Measurements from ENCODE around the gene HDAC4.

The HDAC4 gene

DNA sequence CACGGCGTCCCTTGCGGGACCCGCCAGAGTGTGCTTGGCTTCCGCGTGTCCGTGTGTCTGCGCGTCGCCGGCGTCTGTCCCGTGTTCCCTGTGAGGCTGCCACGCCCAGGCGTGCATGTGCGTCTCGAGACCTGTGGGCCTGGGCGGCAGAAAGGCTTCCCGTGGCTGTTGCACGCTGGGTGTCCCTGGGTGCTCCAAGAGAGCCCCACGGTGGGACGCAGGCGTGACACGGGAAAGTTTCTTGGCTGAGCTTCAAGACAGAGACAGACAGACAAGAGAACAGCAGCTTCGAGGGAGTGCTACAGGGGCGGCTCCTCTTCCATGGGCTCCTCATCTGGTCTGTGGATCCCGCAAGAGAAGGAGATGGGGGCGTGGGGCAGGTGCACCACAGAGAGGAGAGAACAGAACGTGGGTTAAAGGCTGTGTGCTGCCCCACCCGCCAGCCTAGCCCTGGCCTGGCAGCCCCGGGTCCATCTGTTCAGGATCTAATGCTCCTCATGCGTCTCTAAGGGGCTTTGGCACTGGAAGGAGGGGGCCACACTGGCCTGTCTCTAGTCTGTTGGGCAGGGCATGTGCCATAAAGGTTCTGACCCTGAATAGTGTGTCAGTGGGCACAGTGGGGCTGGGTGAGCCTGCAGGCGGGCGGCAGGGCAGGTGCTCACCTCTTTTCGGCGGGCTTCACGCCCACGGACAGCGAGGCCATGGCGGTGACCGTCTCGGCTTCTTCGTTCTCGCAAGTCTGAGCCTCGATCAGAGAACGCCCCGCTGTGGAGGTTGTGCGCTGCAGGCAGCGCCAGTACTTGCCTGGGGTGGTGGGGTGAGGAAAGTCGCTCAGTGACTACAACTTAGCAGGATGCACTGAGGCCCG is 347.8 kb downstream of the HDAC4 start:
- no peak for TF ChIP-seq HDGF (IDR thresholded peaks at IDR 0.05; ENCODE audit: borderline replicate concordance)
- no peak for TF ChIP-seq BHLHE40 (IDR thresholded peaks at IDR 0.05; ENCODE audit: borderline replicate concordance)
- no peak for TF ChIP-seq L3MBTL2 (conservative IDR thresholded peaks at IDR 0.05)
- ChIA-PET POLR2A (no interaction called here), CTCF (no interaction called here)
- DNase-seq (ENCODE audit: extremely low spot score): no peak

DNA sequence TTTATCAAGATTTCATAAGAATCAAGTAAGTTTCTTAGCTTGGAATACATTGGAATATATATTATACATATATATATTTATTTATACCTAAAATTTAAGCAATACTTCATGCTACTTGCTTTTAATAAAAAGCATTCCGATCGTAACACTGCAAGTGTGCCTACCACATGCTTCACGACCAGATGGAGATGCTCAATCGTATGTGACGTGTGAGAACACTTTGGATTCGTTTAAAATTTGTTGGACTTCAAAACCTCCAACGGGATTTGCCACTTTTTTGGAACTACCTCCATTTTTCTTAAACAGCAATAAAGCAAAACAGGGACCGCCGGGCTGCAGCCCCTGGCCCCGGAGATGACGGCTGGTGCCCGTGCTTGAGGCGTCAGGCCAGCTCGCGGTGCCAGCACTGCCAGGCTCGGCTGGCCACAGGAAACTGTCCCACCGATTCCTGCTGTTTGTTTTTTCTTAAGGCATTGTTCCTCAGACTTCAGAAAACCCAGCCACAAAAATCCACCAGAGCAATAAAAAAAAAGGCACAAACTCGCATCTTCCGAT is 348.9 kb downstream of the HDAC4 start:
- ChIA-PET POLR2A (no interaction called here), CTCF (no interaction called here)
- DNase-seq (ENCODE audit: extremely low spot score): no peak
- TF ChIP-seq SP1 (IDR thresholded peaks at IDR 0.05) (no peak), FOXM1 (IDR thresholded peaks at IDR 0.05; ENCODE audit: borderline replicate concordance) (no peak), BHLHE40 (IDR thresholded peaks at IDR 0.05; ENCODE audit: borderline replicate concordance) (no peak), CTBP1 (IDR thresholded peaks at IDR 0.05; ENCODE audit: borderline replicate concordance) (no peak), SUZ12 (IDR thresholded peaks at IDR 0.05) (no peak), HDGF (IDR thresholded peaks at IDR 0.05; ENCODE audit: borderline replicate concordance) (no peak)
- TF ChIP-seq, protein P1, sequence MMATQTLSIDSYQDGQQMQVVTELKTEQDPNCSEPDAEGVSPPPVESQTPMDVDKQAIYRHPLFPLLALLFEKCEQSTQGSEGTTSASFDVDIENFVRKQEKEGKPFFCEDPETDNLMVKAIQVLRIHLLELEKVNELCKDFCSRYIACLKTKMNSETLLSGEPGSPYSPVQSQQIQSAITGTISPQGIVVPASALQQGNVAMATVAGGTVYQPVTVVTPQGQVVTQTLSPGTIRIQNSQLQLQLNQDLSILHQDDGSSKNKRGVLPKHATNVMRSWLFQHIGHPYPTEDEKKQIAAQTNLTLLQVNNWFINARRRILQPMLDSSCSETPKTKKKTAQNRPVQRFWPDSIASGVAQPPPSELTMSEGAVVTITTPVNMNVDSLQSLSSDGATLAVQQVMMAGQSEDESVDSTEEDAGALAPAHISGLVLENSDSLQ (IDR thresholded peaks at IDR 0.05): no peak

DNA sequence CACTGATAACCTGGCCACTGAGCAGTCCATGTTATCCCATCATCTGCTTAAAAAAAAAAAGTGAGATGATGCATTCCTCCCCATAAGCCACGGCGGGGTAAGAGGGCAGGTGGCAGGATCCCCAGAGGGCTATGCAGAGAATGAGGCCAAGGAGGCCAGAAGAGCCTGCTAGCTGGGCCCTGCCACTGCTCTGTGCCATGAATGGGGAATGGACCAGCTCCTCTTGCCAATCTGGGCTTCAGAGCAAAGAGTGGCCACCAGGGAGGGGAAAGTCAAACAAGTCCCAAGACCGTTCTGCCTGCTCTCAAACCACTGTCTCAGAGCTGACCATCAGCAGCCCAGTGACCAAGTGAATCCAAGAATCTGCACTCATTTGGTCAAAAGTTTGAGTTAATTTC is 350.6 kb downstream of the HDAC4 start:
- TF ChIP-seq CTBP1 (IDR thresholded peaks at IDR 0.05; ENCODE audit: borderline replicate concordance): no peak
- TF ChIP-seq BHLHE40 (IDR thresholded peaks at IDR 0.05; ENCODE audit: borderline replicate concordance): no peak
- TF ChIP-seq SUZ12 (IDR thresholded peaks at IDR 0.05): no peak
- TF ChIP-seq NFRKB (IDR thresholded peaks at IDR 0.05): no peak
- TF ChIP-seq FOXK2 (IDR thresholded peaks at IDR 0.05): no peak
- TF ChIP-seq ARNT (IDR thresholded peaks at IDR 0.05): no peak
- no peak for TF ChIP-seq SP1 (IDR thresholded peaks at IDR 0.05)
- TF ChIP-seq TARDBP (IDR thresholded peaks at IDR 0.05): no peak
- TF ChIP-seq HDGF (IDR thresholded peaks at IDR 0.05; ENCODE audit: borderline replicate concordance): no peak
- no peak for TF ChIP-seq FOXM1 (IDR thresholded peaks at IDR 0.05; ENCODE audit: borderline replicate concordance)
- no peak for TF ChIP-seq FOXA1 (IDR thresholded peaks at IDR 0.05)
- TF ChIP-seq L3MBTL2 (conservative IDR thresholded peaks at IDR 0.05): no peak
- TF ChIP-seq LEF1 (IDR thresholded peaks at IDR 0.05; ENCODE audit: borderline replicate concordance): no peak
- TF ChIP-seq, protein P1 (IDR thresholded peaks at IDR 0.05): no peak
- no peak for TF ChIP-seq ZNF384 (IDR thresholded peaks at IDR 0.05)
- TF ChIP-seq ELF4 (IDR thresholded peaks at IDR 0.05): no peak
- DNase-seq (ENCODE audit: extremely low spot score): no peak
- CTCF ChIA-PET: no interaction called here
- POLR2A ChIA-PET: no interaction called here

DNA sequence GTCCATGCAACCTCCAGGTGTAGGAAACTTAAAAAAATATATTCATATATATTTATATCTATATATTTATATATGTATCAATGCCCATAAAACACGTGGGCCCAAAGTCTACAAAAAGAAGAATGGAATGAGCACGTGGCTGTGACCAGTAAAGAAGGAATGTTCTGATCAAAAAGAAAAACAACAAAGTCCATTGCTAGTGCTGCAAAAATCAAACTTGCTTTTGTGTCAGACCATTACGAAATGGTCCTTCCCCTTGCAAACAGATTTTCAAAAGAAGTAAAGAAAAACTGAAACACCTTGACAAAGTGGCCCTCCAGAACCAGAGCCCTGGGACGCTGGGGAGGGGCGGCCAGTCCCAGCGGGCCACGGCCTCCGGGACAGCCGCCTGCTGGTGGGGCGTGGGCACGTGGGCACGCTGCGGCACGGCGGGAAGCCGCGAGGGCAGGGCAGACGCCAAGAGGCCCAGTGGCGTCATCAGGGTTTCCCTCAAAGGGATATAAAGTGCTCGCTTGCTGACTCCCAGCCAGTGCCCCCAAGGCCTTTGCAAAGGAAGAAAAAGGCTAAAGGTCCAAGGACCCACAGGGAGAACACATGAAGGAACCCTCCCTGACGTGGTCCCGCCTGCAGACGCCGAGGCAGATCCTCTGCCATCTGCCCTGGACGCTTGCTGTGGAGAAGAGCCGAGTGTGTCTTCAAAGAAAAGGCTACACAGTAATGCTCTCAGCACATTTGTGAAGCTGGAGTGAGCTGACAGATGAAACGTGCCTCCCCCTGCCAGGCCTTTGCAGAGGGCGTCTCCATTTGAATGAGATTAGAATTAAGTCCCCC is 351.2 kb downstream of the HDAC4 start:
- no peak for DNase-seq (ENCODE audit: extremely low spot score)
- POLR2A ChIA-PET: no interaction called here
- TF ChIP-seq ARNT (IDR thresholded peaks at IDR 0.05): no peak
- TF ChIP-seq FOXA1 (IDR thresholded peaks at IDR 0.05): no peak
- no peak for TF ChIP-seq SUZ12 (IDR thresholded peaks at IDR 0.05)
- no peak for TF ChIP-seq SP1 (IDR thresholded peaks at IDR 0.05)
- no peak for TF ChIP-seq ELF4 (IDR thresholded peaks at IDR 0.05)
- TF ChIP-seq ZNF384 (IDR thresholded peaks at IDR 0.05): no peak
- TF ChIP-seq L3MBTL2 (conservative IDR thresholded peaks at IDR 0.05): no peak
- CTCF ChIA-PET: no interaction called here

DNA sequence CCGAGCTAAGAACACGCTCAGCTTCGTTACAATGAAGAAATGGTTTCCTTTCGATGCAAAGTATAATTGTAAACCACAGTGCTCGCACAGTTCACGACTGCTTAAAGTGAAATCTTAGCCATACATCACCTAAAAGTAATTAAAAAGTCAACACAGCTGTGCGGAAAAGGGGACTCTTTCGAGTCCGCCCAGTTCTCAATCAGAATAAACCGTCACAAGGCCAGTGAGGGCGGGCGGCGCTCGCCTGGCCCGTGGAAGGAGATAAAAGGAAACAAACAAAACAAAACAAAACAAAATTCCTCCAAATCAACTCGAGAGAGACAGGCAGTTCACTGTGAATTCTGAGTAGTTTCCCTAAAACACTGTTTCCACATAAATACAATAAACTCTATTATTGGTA is 352.1 kb downstream of the HDAC4 start:
- POLR2A ChIA-PET: no interaction called here
- CTCF ChIA-PET: no interaction called here
- no peak for DNase-seq (ENCODE audit: extremely low spot score)
- TF ChIP-seq ZNF384 (IDR thresholded peaks at IDR 0.05) (no peak), FOXA1 (IDR thresholded peaks at IDR 0.05) (no peak), ARNT (IDR thresholded peaks at IDR 0.05) (no peak), FOXK2 (IDR thresholded peaks at IDR 0.05) (no peak), HDGF (IDR thresholded peaks at IDR 0.05; ENCODE audit: borderline replicate concordance) (no peak), LEF1 (IDR thresholded peaks at IDR 0.05; ENCODE audit: borderline replicate concordance) (no peak), FOXM1 (IDR thresholded peaks at IDR 0.05; ENCODE audit: borderline replicate concordance) (no peak), SP1 (IDR thresholded peaks at IDR 0.05) (no peak), SUZ12 (IDR thresholded peaks at IDR 0.05) (no peak), CTBP1 (IDR thresholded peaks at IDR 0.05; ENCODE audit: borderline replicate concordance) (no peak), NFRKB (IDR thresholded peaks at IDR 0.05) (no peak), BHLHE40 (IDR thresholded peaks at IDR 0.05; ENCODE audit: borderline replicate concordance) (no peak)
- TF ChIP-seq, protein P1 (IDR thresholded peaks at IDR 0.05): no peak

DNA sequence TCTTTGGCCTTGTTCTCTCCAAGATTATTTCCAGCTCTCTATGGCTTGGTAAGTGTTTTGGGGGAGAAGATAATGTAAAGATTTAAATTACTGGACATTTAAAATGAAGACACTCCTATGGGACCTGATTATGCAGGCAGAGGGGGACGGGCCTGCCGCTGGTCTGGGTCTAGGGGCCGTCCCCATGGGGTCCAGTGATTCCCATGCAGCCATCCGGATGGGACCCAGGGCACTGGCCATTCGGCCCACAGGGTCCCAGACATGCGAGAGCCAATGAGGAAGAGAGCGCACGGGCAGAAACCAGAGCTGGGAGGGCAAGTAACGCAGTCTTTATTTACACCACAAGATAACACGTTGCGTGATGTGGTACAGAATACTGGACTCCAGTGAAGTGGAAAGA is 353.0 kb downstream of the HDAC4 start:
- no peak for TF ChIP-seq SP1 (IDR thresholded peaks at IDR 0.05)
- TF ChIP-seq ARNT (IDR thresholded peaks at IDR 0.05): no peak
- no peak for TF ChIP-seq L3MBTL2 (conservative IDR thresholded peaks at IDR 0.05)
- TF ChIP-seq HDGF (IDR thresholded peaks at IDR 0.05; ENCODE audit: borderline replicate concordance): no peak
- TF ChIP-seq ZNF384 (IDR thresholded peaks at IDR 0.05): no peak
- no peak for TF ChIP-seq FOXA1 (IDR thresholded peaks at IDR 0.05)
- TF ChIP-seq FOXK2 (IDR thresholded peaks at IDR 0.05): no peak
- no peak for TF ChIP-seq NFRKB (IDR thresholded peaks at IDR 0.05)
- TF ChIP-seq SUZ12 (IDR thresholded peaks at IDR 0.05): no peak
- no peak for TF ChIP-seq FOXM1 (IDR thresholded peaks at IDR 0.05; ENCODE audit: borderline replicate concordance)
- TF ChIP-seq, protein P1 (IDR thresholded peaks at IDR 0.05): no peak
- no peak for TF ChIP-seq BHLHE40 (IDR thresholded peaks at IDR 0.05; ENCODE audit: borderline replicate concordance)
- TF ChIP-seq LEF1 (IDR thresholded peaks at IDR 0.05; ENCODE audit: borderline replicate concordance): no peak
- no peak for TF ChIP-seq CTBP1 (IDR thresholded peaks at IDR 0.05; ENCODE audit: borderline replicate concordance)
- no peak for TF ChIP-seq ELF4 (IDR thresholded peaks at IDR 0.05)
- no peak for TF ChIP-seq TARDBP (IDR thresholded peaks at IDR 0.05)
- POLR2A ChIA-PET: no interaction called here
- DNase-seq (ENCODE audit: extremely low spot score): no peak
- CTCF ChIA-PET: no interaction called here

Measured in HEK293T (cell line).